A549 (cell line): Measurements from ENCODE around the gene SLC35C1. TPM values are rescaled to one million over a fixed set of nuclear protein-coding genes. Genes with fewer than 3 reads are reported as not detected.

ENCODE experiments used
- ATAC-seq, 2 experiments: fragments of 200-7000 bp in 1 of 2; fragments of >200 bp in 1 of 2; cut with Nextera tagmentation in 1 of 2; cut with Tn5 transposase in 1 of 2; 3 replicates each; pipeline versions ENCODE4 v1.8.0 to v1.9.1; 2018 to 2020; ENCODE audit warnings: mild to moderate bottlenecking in 1 of 2, moderate library complexity in 1 of 2
- CTCF ChIA-PET: fragments of 300-600 bp; sonication (Branson Sonifier 250); formaldehyde crosslinking; extraction: SDS; loops from one replicate; lab custom pipeline; 2021; ENCODE audit warnings: antibody characterized with exemption, inconsistent platforms; lab: Yijun Ruan, JAX
- POLR2A ChIA-PET: fragments of 350-600 bp; formaldehyde crosslinking; extraction: SDS; loops from one replicate; lab custom pipeline; 2021; ENCODE audit warnings: antibody characterized with exemption, inconsistent platforms; lab: Yijun Ruan, JAX
- DNase-seq, 2 experiments: peaks; one replicate each; pipeline versions ENCODE4 v3.0.0 to v3.0.0-alpha.2; 2011 to 2016; ENCODE audit warnings: low read depth in 1 of 2, low spot score in 1 of 2
- FAIRE-seq: peaks from 2 replicates; lab custom pipeline; 2011; peaks lifted over from hg19 to GRCh38; lab: Jason Lieb, UNC
- H3K27ac ChIP-seq, 2 experiments: fragments of >200 bp; sonication (Bioruptor Twin); formaldehyde crosslinking; 3 replicates each; pipeline ENCODE4 v1.5.1; 2016 to 2017
- H3K4me1 ChIP-seq: fragments of >200 bp; sonication (Bioruptor Twin); formaldehyde crosslinking; 3 replicates; pipeline ENCODE4 v1.6.1; 2016
- H3K4me2 ChIP-seq: fragments of >200 bp; sonication (Bioruptor Twin); formaldehyde crosslinking; 3 replicates; pipeline ENCODE4 v1.6.1; 2016
- H3K4me3 ChIP-seq: fragments of >200 bp; sonication (Bioruptor Twin); formaldehyde crosslinking; 3 replicates; pipeline ENCODE4 v1.5.1; 2016
- H3K9me3 ChIP-seq: fragments of >200 bp; sonication (Bioruptor Twin); formaldehyde crosslinking; 3 replicates; pipeline ENCODE4 v1.6.1; 2016
- CEBPB ChIP-seq, 2 experiments: fragments of >200 bp in 1 of 2; sonication (Bioruptor Twin) in 1 of 2; formaldehyde crosslinking in 1 of 2; IDR thresholded peaks; 2 replicates each; pipeline ENCODE4 v1.6.1; 2012 to 2016
- CHD4 ChIP-seq: fragments of 200-600 bp; sonication (generic); IDR thresholded peaks from 2 replicates; pipeline ENCODE4 v1.6.1; 2016; ENCODE audit warnings: antibody characterized with exemption, mild to moderate bottlenecking, borderline replicate concordance
- CTCF ChIP-seq: fragments of >200 bp; sonication (Bioruptor Twin); formaldehyde crosslinking; IDR thresholded peaks from 3 replicates; pipeline ENCODE4 v1.5.1; 2016
- EHF ChIP-seq: fragments of 250-450 bp; sonication (Bioruptor Pico); IDR thresholded peaks from 2 replicates; pipeline ENCODE4 v1.5.0; 2020; ENCODE audit warnings: mild to moderate bottlenecking
- EP300 ChIP-seq, 2 experiments: fragments of >200 bp; sonication (Bioruptor Twin); formaldehyde crosslinking; IDR thresholded peaks; 2 replicates in 1 of 2; 3 replicates in 1 of 2; pipeline ENCODE4 v1.6.1; 2016 to 2017
- ESRRA ChIP-seq: fragments of 150-350 bp; IDR thresholded peaks from 2 replicates; pipeline ENCODE4 v1.6.1; 2014; ENCODE audit warnings: mild to moderate bottlenecking, low read length, borderline replicate concordance
- FOSB ChIP-seq: fragments of 250-450 bp; sonication (Bioruptor Pico); IDR thresholded peaks from 2 replicates; pipeline ENCODE4 v1.5.0; 2020; ENCODE audit warnings: mild to moderate bottlenecking, moderate library complexity
- FOSL2 ChIP-seq, 2 experiments: fragments of 450-650 bp in 1 of 2; fragments of >200 bp in 1 of 2; sonication (Bioruptor Twin) in 1 of 2; formaldehyde crosslinking; IDR thresholded peaks; 2 replicates each; pipeline versions ENCODE4 v1.5.0 to v1.6.1; 2016 to 2020; ENCODE audit warnings: mild to moderate bottlenecking in 1 of 2, moderate library complexity in 1 of 2
- GATA3 ChIP-seq: IDR thresholded peaks from 2 replicates; pipeline ENCODE4 v1.6.1; 2012; ENCODE audit warnings: borderline replicate concordance
- HOXA7 ChIP-seq: fragments of 250-450 bp; sonication (Bioruptor Pico); IDR thresholded peaks from 2 replicates; pipeline ENCODE4 v1.5.0; 2020; ENCODE audit warnings: mild to moderate bottlenecking, moderate library complexity
- MAZ ChIP-seq: fragments of 150-350 bp; IDR thresholded peaks from 2 replicates; pipeline ENCODE4 v1.6.1; 2014; ENCODE audit warnings: antibody characterized with exemption, low read depth, low read length, borderline replicate concordance
- MYC ChIP-seq: IDR thresholded peaks from 2 replicates; pipeline ENCODE4 v1.6.1; 2012; ENCODE audit warnings: mild to moderate bottlenecking, inconsistent platforms, low read length, improper control_type of control experiment, borderline replicate concordance
- NFE2L2 ChIP-seq: fragments of 150-350 bp; conservative IDR thresholded peaks from 2 replicates; pipeline ENCODE4 v1.6.1; 2014; ENCODE audit warnings: low read length
- POLR2A ChIP-seq: IDR thresholded peaks from 2 replicates; pipeline ENCODE4 v1.6.1; 2012; ENCODE audit warnings: mild to moderate bottlenecking, low read length
- RAD21 ChIP-seq, 2 experiments: fragments of >200 bp in 1 of 2; sonication (Bioruptor Twin) in 1 of 2; formaldehyde crosslinking in 1 of 2; IDR thresholded peaks in 1 of 2; conservative IDR thresholded peaks in 1 of 2; 2 replicates in 1 of 2; 3 replicates in 1 of 2; pipeline ENCODE4 v1.6.1; 2012 to 2018; ENCODE audit warnings: inconsistent platforms in 1 of 2
- RARB ChIP-seq: fragments of 250-450 bp; sonication (Bioruptor Pico); IDR thresholded peaks from 2 replicates; pipeline ENCODE4 v1.8.0; 2021; ENCODE audit warnings: mild to moderate bottlenecking, moderate library complexity
- RFX5 ChIP-seq: fragments of 450-650 bp; IDR thresholded peaks from 2 replicates; pipeline ENCODE4 v1.7.1; 2014; ENCODE audit warnings: antibody characterized with exemption, mild to moderate bottlenecking, moderate library complexity
- RNF2 ChIP-seq: fragments of 200-600 bp; sonication (generic); IDR thresholded peaks from 2 replicates; pipeline ENCODE4 v1.6.1; 2016; ENCODE audit warnings: low read depth, mild to moderate bottlenecking, antibody characterized with exemption, moderate library complexity, borderline replicate concordance
- SMC3 ChIP-seq: fragments of >200 bp; sonication (Bioruptor Twin); formaldehyde crosslinking; IDR thresholded peaks from 3 replicates; pipeline ENCODE4 v1.6.1; 2018; ENCODE audit warnings: inconsistent platforms
- TP53 ChIP-seq: fragments of 250-450 bp; sonication (Bioruptor Pico); IDR thresholded peaks from 2 replicates; pipeline ENCODE4 v1.5.0; 2021; ENCODE audit warnings: mild to moderate bottlenecking, moderate library complexity
- ZC3H11A ChIP-seq: fragments of 450-650 bp; IDR thresholded peaks from 2 replicates; pipeline ENCODE4 v1.6.1; 2014; ENCODE audit warnings: antibody characterized with exemption, mild to moderate bottlenecking
- ZFP36 ChIP-seq: fragments of 450-650 bp; IDR thresholded peaks from 2 replicates; pipeline ENCODE4 v1.6.1; 2014; ENCODE audit warnings: borderline replicate concordance; ENCODE audit not compliant: partially characterized antibody
- WGBS: methylation state at CpG from one replicate; pipeline ENCODE4 v1.1.6; 2017; ENCODE audit errors: missing lambda C conversion rate; 5-methylcytosine and 5-hydroxymethylcytosine counted together
- polyA plus RNA-seq, 4 experiments: library from polyadenylated mRNA; depleted of rRNA in 3 of 4; stranded (reverse); fragments of >200 nt; fragmentation: RNase III in 1 of 4; extraction: RNeasy Plus Mini Kit Qiagen cat#74134 plus additional on column Dnase treatment in 1 of 4; gene quantifications; 2 replicates in 3 of 4; 3 replicates in 1 of 4; pipeline ENCODE4 v1.2.3, GENCODE V29; 2011 to 2017
- TF ChIP-seq, protein P1 (sequence below): IDR thresholded peaks from 2 replicates; pipeline ENCODE4 v1.6.1; 2012
- TF ChIP-seq, protein P2 (sequence below): fragments of 250-450 bp; sonication (Bioruptor Pico); IDR thresholded peaks from 2 replicates; pipeline ENCODE4 v1.5.0; 2020; ENCODE audit warnings: low read depth, mild to moderate bottlenecking, moderate library complexity
- TF ChIP-seq, protein P3 (sequence below): fragments of >200 bp; sonication (Bioruptor Twin); formaldehyde crosslinking; IDR thresholded peaks from 3 replicates; pipeline ENCODE4 v1.6.1; 2016

The SLC35C1 gene
- polyA plus RNA-seq, 2 of the 4 experiments (the other 2 are of a cell fraction): 3.3 to 14.0 TPM

GRCh38 chr11:45771566-45772448, 33.1 kb upstream of the SLC35C1 start:
- ChIA-PET CTCF (interaction anchor here (0.6 to 7.5 kb wide), 115 partner anchors 9 to 838 kb away, joined by 3 to 114 read pairs (median 4); partner anchors contain the start of gene SLC35C1), POLR2A (interaction anchor here (1.9 kb wide), 1 partner anchor 401 kb away, joined by 7 read pairs; no protein-coding TSS in a partner anchor)
- peak overlapping the region; percentile 8 to 36; a peak in 1 of 6 replicates for H3K27ac ChIP-seq
- FAIRE-seq (no peak), DNase-seq (peak; percentile 74 to 96), ATAC-seq (peak; percentile 95 to 98)
- TF ChIP-seq RAD21 (conservative IDR thresholded peaks at IDR 0.05 in 1 of 2, IDR thresholded peaks at IDR 0.05 in 1 of 2) (peak; percentile 89 to 95), POLR2A (no peak), ZFP36 (no peak), EHF (no peak), CTCF (peak; percentile 87), NFE2L2 (no peak), CHD4 (no peak), SMC3 (peak; percentile 70), CEBPB (IDR thresholded peaks at IDR 0.05) (no peak), RFX5 (no peak), ESRRA (no peak)
- TF ChIP-seq, protein P1, sequence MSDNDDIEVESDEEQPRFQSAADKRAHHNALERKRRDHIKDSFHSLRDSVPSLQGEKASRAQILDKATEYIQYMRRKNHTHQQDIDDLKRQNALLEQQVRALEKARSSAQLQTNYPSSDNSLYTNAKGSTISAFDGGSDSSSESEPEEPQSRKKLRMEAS: peak; percentile 44
- H3K4me3 ChIP-seq: peak overlapping the region; percentile 52
- H3K9me3 ChIP-seq: no peaks in the 10 kb centered on the region
- no peaks in the 10 kb centered on the region for H3K4me1 ChIP-seq
- H3K4me2 ChIP-seq: peak overlapping the region; percentile 98
- WGBS: 5% methylated on average over 30 of the region's 31 CpGs

- DNase-seq: no peak
- POLR2A ChIA-PET: interaction anchor here (1.9 kb wide), 1 partner anchor 401 kb away, joined by 7 read pairs; no protein-coding TSS in a partner anchor
- WGBS: 49% methylated on average over 5 of the region's 5 CpGs
- H3K9me3 ChIP-seq: no peaks in the 10 kb centered on the region
- H3K4me3 ChIP-seq: no peak overlapping the region
- no peak overlapping the region for H3K4me2 ChIP-seq
- TF ChIP-seq TP53 (no peak), MAZ (no peak), RARB (CRISPR knock-in tag) (no peak), EP300 (IDR thresholded peaks at IDR 0.05) (no peak), FOSB (CRISPR knock-in tag) (no peak), ZC3H11A (no peak), FOSL2 (IDR thresholded peaks at IDR 0.05) (no peak), FOSL2 (CRISPR knock-in tag; IDR thresholded peaks at IDR 0.05) (no peak), HOXA7 (no peak), MYC (no peak), RNF2 (no peak), GATA3 (no peak)
- TF ChIP-seq, protein P2, sequence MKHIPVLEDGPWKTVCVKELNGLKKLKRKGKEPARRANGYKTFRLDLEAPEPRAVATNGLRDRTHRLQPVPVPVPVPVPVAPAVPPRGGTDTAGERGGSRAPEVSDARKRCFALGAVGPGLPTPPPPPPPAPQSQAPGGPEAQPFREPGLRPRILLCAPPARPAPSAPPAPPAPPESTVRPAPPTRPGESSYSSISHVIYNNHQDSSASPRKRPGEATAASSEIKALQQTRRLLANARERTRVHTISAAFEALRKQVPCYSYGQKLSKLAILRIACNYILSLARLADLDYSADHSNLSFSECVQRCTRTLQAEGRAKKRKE (CRISPR knock-in tag): no peak
- TF ChIP-seq, protein P3, sequence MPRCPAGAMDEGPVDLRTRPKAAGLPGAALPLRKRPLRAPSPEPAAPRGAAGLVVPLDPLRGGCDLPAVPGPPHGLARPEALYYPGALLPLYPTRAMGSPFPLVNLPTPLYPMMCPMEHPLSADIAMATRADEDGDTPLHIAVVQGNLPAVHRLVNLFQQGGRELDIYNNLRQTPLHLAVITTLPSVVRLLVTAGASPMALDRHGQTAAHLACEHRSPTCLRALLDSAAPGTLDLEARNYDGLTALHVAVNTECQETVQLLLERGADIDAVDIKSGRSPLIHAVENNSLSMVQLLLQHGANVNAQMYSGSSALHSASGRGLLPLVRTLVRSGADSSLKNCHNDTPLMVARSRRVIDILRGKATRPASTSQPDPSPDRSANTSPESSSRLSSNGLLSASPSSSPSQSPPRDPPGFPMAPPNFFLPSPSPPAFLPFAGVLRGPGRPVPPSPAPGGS: no peak
- CTCF ChIA-PET: interaction anchor here (0.6 to 7.5 kb wide), 56 partner anchors 8 to 836 kb away, joined by 3 to 114 read pairs (median 6); partner anchors contain the start of gene SLC35C1
- H3K4me1 ChIP-seq: no peaks in the 10 kb centered on the region
- no peak overlapping the region for H3K27ac ChIP-seq
- no peak for ATAC-seq
- FAIRE-seq: no peak
Measured at GRCh38 chr11:45772449-45772774, 32.5 kb upstream of the SLC35C1 start.
